GM19395 (cell line): Measurements from ENCODE around the gene PREPL.

Experiments
- ATAC-seq: cut with Tn5 transposase; IDR thresholded peaks from one replicate; pipeline ENCODE4 v1.9.1; 2021; ENCODE audit warnings: mild to moderate bottlenecking, moderate library complexity; ENCODE audit not compliant: unreplicated experiment

The PREPL gene

GRCh38 chr2:44297431-44297830 lies 63.9 kb downstream of the PREPL start:
- ATAC-seq, result no peak

DNA sequence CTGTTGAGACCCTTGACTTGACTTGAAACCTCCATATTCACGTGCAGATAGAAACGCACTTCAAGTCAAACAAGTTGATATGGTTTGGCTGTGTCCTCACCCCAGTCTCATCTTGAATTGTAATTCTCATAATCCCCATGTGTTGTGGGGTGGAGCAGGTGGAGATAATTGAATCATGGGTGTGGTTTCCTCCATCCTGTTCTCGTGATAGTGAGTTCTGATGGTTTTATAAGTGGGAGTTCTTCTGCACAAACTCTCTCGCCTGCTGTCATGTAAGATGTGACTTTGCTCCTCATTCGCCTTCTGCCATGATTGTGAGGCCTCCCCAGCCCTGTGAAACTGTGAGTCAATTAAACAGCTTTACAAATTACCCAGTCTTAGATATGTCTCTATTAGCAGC lies 64.6 kb downstream of the PREPL start:
- no peak for ATAC-seq

GRCh38 chr2:44295633-44296359 lies 65.5 kb downstream of the PREPL start:
- no peak for ATAC-seq

GRCh38 chr2:44295113-44295512 lies 66.2 kb downstream of the PREPL start:
- no peak for ATAC-seq

DNA sequence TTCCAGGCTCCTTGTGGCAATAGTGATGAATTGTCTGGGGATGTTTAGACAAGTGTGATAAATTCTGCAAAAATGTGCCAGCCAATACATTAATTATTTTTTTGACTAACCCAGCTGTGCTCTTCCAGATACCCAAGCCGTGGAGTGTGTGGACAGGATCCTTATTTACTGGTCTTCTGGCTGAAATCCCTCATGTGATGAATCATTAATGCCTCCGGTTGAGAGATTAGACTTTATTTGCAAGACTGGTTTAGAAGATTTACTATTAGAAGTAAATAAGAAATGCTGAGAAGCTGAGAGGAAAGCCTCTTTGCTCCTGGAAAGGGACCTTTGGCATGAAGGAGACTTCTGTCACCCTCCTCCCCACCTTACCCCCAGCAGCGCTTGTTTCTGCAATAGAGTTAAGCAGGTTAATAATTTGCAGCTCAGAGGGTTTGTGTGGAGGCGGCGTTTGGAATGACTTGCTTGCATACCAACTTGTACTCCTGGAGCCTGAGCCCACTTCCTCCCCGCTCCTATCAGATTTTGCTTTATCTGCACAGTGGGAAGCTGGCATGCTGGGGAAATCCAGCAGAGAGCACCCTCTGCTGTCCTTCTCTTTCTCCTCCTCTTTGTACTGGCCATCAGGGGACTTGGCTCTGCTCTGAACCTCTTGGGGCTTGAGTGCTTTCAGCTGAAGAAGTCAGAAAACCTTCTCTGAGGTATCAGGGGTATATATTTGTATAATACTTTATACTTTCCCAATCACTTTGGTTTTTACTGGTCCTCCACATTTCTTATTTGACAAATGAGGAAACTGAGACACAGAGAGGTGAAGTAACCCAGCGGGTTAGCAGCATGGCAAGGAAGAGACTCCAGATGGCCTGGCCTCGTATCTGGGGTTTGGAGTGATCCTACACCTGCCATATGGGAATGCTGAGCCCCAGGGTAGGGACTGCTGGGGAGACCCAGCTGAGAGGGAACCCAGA lies 69.7 kb downstream of the PREPL start:
- no peak for ATAC-seq

- ATAC-seq, result no peak
Observed at GRCh38 chr2:44290261-44290660, 71.0 kb downstream of the PREPL start.

GRCh38 chr2:44286884-44287638 lies 74.2 kb downstream of the PREPL start:
- no peak for ATAC-seq

DNA sequence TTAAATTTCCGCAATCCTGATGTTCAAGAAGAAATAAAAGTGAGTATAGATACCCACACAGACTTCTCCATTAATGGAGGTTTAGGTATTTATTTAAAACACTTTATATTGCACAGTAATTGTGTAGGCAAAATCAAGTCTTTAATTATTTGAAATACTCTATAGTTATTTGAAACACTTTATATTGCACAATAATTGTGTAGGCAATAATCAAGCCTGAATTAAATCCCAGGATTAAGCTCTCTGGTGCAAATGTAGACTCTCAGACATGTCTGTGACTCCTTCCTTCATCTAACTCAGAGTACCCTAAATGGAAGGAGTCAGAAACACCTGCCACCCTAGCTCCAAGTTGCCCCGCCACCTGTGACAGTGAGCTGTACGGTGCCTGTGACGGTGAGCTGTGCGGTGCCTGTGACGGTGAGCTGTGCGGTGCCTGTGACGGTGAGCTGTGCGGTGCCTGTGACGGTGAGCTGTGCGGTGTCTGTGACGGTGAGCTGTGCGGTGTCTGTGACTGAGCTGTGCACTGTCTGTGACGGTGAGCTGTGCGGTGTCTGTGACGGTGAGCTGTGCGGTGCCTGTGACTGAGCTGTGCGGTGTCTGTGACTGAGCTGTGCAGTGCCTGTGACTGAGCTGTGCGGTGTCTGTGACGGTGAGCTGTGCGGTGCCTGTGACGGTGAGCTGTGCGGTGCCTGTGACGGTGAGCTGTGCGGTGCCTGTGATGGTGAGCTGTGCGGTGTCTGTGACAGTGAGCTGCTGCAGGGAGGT lies 75.0 kb downstream of the PREPL start:
- ATAC-seq, result no peak

DNA sequence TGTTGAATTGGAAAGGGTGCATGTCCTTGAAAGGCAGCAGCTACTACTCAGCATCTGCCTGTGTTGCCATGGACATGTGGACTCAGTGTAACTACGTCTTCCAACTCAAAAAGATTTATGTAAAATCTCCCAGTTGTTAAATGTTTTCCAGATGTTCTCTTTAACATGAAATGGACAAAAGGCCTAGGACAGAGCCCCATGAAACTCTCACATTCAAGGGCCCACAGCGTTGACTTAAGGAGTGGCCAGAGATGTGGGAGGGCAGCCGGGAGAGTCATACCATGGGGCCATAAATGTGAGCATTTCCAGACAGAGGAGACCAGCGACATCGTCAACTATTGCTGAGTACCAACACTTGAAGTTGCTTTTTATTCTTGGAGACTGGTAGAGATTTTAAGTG lies 76.1 kb downstream of the PREPL start:
- ATAC-seq, result no peak

DNA sequence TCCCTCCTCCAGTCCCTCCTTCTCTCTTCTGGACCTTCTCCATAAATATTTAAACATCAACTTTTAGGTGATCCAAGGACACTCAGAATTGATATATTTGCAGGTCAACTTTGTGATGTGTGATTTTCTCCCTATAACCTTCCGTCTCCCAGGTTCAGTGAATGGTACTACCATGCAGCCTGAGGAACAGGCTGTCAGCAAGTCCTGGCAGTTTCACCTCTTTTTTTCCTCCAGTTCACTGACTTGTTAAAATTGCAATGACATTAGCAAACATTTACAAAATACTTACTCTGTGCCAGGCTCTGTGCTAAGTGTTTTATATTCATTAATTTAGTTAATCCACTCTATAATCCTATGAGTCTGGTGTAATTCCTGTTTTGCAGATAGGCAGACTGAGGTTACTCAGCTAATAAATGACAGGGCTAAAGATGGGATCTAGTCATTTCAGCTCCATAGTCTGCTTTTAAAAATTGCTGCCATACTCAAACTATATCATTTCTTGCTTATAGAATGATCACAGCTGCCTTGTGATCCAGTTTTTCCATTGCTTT lies 78.1 kb downstream of the PREPL start:
- no peak for ATAC-seq

DNA sequence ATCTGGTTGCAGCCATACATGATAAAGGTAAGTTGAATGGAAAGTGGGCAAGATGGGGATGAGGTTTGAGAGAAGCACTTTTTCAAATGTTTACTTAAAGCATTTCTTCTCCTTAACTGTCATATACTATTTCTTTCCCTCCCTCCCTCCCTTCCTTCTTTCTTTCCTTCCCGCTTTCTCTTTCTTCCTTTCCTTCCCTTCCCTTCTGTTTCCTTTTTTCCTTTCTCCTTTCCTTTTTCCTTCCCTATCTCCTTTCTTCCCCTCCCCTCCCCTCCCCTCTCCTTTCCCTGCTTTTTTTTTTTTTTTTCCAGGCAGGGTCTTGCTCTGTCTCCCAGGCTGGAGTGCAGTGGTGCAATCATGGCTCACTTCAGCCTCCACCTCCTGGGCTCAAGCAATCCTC lies 80.4 kb downstream of the PREPL start:
- ATAC-seq, result no peak

- ATAC-seq, result no peak
Observed at GRCh38 chr2:44277541-44277940, 83.8 kb downstream of the PREPL start.

DNA sequence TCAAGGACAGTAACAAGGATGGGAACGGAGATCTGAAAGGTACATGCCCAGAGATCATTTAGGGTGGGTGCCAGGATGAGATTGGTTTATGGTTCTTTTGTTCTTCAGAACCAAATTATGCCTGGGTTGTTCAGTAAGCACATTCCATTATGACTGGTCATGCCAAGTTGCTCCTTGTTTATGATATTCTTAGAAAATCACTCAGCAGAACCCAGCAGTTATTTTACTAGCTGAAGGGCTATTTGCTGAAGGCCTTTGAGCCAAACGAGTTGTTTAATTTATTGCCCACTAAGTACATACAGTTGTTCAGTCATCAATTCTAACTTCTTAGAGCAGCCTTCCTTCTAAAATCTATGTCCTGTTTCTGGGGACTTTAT lies 85.4 kb downstream of the PREPL start:
- no peak for ATAC-seq

- no peak for ATAC-seq
Observed at GRCh38 chr2:44273596-44273995, 87.7 kb downstream of the PREPL start.

- ATAC-seq, result no peak
Observed at GRCh38 chr2:44273076-44273475, 88.2 kb downstream of the PREPL start.

DNA sequence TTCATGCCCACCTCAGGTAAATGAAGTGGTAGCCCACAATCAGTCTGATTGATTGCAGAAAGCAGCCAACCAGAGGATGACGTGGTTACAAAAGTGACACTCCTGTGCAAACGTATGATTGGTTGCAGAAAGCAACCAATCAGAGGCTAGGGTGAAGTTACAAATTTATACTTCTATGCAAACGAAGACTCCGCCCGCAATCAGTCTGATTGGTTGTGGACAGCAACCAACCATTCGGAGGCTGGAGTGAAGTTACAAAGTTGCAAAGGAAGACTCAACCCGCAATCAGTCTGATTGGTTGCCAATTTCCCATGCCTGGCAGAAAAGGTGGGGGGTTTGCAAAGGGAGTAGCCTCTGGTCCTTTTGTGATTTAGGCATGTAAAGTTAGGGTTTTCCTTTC lies 90.0 kb downstream of the PREPL start:
- no peak for ATAC-seq

DNA sequence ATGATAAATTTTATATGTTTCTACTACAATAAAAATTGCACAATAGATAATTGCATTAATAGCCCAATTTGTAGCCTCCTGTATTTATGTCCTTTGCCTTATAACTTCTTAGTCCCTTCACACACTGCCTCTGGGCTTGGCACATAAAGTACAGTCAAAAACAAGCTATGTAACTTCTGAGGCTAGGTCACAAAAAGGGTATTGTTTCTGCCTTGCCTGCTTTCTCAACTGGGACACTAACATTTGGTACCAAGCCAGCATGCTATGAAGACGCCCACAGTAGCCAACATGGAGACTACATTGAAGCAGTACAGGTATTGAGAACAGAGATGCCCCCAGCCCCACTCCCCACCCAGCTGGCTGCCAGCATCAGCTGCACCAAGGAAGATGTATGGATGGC lies 91.5 kb downstream of the PREPL start:
- ATAC-seq, result no peak

DNA sequence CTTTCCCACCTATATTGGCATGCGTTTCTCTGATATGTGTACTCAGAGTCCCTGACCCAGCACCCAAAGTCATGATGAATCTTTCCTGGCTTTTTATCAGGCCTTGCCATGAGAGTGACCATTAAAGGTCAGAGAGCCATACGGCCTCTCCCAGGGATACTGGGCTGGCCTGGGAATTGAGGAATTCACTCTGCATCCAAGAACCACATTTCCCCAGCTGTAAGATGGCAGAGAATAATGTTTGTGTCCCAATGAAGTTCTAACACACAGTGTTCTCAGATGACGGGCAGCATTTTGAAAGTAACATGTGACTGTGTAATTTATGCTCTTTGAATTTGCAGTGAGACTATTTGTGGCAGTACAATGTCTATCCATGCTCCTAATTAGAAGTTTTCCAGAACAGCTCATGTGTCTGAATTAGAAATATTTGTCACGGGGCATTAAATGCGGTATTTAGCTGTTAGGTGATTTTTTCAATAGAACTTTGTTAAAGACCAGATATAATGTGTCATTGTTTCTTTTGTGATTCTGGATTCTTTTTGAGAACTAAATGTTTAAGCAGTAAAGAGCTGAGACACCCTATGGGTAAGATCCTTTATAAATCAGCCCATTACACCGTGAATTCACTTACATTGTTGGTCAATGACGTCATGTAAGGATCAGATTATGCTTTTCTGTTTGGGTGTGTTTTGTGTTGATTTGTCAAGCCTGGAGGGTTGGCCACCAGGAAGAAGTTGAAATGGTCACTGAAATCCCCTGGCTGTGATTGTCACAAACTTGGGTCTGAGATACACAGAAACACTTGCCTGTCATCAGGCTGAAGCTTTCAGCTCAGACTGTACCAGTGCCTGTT lies 93.3 kb downstream of the PREPL start:
- no peak for ATAC-seq
